Kidney glomerular epithelial cell (primary cell): Measurements from ENCODE around the gene PLA2G4C.

Experiments used
- DNase-seq: peaks from one replicate; lab custom pipeline; 2025; lab: John Stamatoyannopoulos, UW

Gene PLA2G4C

GRCh38 chr19:48110350-48110966, at the start of gene PLA2G4C:
PLA2G4C (minus strand) TSS chr19:48110817; CDS start chr19:48106529, 4,288 bp downstream.
- DNase-seq: peak; percentile 79

DNA sequence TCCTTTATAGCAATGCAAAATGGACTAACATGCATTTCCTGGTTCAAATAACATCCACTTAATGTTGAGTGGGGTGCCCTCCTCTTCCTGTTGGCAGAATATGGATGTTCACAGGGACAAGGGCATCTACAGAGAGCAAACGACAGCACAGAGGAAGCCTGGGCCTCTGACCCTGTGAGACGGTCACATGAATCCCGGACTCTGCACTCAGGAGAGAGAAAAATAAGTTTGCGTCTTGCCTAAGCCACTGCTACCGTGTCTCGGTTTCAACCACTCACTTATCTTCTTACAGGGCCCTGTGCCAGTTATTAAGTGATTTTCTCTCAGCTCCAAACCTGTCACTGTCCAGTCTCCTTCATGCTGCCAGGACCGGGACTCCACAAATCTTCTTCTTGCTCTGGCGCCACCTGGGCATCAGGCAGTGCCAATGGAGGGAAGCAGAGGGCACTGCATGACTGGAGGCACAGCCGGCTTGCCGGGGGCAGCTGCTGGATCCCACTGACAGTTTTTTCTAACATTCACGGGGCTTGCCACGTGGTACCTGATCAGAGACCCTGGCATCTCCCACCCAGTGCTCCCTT, 47.7 kb upstream of the PLA2G4C start:
- DNase-seq: no peak

DNA sequence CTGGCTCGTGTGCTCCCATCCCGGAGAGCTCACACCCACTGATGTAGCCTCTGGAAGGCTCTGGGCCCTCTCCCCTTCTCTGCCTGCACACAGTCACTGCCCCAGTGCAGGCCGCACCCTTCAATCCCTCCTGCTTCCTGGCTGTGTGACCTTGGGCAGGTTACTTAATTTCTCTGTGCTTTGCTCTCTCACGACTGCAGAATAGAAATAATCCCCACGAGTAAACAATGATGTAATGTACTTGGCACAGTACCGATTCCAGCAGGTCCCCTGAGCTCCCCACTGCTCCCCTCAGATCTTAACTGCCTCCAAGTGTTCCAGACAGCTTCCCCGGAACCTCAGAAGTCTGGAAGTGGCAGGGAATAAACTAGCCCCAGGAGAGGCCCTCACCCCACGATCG, 43.4 kb upstream of the PLA2G4C start:
- DNase-seq: no peak

GRCh38 chr19:48152551-48152950, 41.9 kb upstream of the PLA2G4C start:
- DNase-seq: peak; percentile 27

DNA sequence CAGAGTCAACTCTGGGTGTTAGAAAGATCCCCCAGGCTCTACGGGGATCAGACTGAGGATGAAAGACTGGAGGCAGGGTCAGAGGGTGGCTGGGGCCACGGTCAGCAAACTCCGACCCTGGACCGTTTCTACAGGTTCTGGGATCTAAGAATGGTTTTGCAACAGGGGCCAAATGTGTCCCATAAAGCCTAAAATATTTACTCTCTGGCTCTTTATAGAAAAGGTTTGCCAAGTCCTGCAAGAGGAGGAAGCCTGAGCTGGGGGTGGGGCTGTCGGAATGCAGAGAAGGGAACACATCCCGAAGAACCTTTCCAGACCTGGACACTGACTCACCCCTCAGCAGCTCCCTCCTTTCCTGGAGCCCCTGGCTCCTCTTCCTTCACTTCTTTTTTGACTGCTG, 38.8 kb upstream of the PLA2G4C start:
- no peak for DNase-seq

- DNase-seq: no peak
Measured at GRCh38 chr19:48148576-48148975, 38.0 kb upstream of the PLA2G4C start.

GRCh38 chr19:48147597-48148175, 37.1 kb upstream of the PLA2G4C start:
- no peak for DNase-seq

GRCh38 chr19:48139053-48139452, 28.4 kb upstream of the PLA2G4C start:
- no peak for DNase-seq

- no peak for DNase-seq
Measured at GRCh38 chr19:48137411-48137810, 26.8 kb upstream of the PLA2G4C start.

DNA sequence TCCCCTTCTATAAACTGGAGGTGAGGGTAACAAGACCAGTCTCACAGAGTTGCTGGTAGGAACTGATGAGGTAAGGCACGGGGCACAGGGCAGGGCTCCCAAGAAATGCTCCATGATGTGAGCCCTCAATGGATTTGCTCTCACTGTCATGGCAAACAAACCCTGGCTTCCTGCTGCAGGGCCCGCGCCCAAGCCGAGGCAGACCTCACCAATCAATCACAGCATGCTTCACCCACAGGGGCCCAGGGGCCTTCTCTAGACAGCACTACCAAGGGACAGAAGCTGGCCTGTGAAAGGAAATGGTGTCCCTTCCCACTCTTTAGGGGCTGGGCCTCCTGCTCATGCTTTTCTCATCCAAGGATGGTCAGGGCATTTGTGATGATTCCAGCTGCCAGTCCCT, 25.9 kb upstream of the PLA2G4C start:
- no peak for DNase-seq

DNA sequence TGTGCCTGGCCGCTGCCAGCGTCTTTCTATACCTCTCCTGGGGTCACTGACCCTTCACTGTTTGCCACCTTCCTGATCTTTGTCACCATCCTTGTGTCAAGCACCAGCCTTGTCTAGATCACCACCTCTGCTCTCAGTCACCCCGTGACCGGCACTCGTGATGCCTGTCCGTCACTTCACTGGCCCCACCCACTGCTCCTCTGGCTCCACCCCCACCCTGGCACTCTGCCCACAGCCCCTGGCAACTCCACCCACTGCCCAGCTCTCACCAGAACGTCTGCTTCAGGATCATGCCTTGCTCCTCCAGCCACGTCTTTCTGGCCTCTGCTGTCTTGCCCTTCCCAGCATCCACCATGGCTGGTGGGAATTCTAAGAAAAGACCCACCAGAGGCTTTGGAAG, 24.8 kb upstream of the PLA2G4C start:
- no peak for DNase-seq

DNA sequence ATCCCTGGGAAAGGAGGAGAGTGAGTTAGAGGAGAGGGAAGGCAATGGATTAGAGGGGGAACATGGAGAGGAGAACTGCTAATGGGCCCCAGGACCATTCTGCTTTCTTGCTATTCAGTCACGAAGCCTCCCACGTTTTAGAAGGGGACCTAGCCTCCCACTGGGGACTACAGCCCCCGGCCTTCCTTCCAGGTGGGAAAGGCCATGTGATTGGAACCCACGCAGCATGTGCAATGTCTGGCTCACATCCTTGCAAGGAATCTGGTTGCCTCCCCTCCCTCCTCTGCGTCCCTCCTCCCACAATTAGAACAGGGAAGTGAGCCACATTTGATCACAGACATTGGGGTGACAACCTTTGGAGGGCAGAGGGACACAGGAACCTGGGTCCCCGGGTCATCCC, 22.5 kb upstream of the PLA2G4C start:
- no peak for DNase-seq

DNA sequence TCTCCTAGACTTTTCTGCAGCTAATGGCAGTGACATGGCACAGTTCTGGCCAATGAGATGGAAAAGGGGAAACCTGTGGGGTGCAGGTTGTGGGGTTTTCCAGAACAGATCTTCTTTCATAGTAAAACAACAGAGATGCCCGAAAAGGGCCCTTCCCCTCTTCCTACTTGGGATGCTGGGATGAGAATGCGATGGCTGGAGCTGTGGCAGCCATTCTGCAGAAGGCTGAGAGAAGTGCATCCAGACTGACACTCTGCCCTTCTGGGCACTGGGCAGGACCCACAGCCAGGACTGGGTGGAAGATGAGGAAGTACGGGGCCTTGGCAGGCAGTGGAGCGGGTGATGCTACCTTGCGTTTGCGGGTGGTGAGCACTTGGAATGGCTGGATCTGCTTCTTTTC, 16.9 kb upstream of the PLA2G4C start:
- DNase-seq: no peak

DNA sequence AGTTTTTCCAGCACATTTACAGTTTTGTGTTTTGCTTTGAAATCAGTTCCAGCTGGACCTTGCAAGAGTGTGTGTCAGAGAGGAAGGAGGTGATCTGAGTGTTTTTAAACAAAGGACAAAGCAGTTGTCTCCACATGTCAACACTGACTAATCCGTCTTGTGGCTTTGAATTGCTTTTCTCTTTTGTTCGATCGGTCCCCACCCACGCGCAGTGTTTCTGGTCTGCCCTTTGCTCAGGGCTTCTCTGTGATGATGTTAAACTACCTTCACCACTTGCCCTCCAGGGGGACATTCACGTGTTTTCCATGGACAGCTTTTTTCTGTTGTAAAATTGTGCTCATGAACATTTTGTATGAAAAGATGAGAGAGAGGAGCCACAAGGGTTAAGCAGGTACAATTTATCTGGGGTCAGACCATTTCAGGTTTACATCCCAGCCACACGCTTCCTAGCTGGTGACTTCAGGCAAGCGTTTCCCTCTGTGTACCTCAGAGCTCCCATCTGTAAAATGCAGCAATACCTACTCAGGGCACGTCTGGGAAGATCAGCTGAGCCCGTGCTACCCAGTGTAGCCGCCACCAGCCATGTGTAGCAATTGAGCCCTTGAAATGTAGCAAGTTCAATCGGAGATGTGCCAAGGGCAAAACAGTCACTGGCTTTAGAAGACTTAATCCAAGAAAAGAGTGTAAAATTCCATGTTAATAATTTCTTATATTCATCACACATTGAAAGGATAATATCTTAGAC, 13.5 kb upstream of the PLA2G4C start:
- peak; percentile 33 for DNase-seq

GRCh38 chr19:48122421-48122820, 11.8 kb upstream of the PLA2G4C start:
- no peak for DNase-seq

DNA sequence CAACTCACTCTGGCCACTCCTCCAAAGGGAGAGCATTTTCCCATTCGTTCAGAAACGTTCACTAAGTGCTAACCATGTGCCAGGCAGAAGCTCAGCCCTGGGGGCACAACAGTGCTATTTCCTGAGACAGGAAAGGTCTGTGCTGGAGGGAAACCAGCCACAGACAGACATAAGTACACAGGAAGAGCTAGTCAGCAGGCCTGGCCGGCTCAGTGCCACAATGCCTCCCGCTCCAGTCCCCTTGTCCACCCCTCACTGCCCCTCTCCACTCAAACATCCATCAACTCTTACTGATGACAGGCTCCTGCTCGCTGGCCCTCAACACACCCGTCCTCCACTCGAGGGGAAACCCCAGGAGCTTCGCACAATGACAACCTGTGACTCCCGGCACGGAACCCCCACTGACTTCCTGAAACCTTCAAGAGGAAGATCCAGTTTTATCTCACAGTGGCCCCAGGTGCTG, 11.3 kb upstream of the PLA2G4C start:
- no peak for DNase-seq

DNA sequence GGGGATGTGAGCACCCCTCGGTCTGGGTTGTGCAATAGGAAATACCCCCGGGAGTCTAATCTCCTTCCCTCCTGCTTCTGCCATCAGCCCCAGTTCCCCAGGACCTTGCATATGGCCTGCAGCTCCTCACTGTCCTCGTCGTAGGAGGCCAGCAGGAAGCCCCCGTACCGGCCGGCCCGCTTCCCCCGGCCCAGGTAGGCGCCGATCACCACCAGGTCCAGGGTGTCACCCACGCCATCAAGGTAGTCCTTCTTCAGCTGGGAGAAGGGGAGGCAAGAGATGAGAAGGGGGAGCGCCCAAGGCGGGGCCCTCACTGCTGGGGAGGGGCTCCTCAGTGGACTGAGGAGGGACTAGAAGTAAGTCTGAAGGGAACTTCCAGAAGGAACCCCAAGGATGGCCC, 10.4 kb upstream of the PLA2G4C start:
- DNase-seq: no peak

- no peak for DNase-seq
Measured at GRCh38 chr19:48120505-48120904, 9.9 kb upstream of the PLA2G4C start.

- DNase-seq: no peak
Measured at GRCh38 chr19:48118131-48118517, 7.5 kb upstream of the PLA2G4C start.

GRCh38 chr19:48117515-48118130, 7.0 kb upstream of the PLA2G4C start:
- DNase-seq: no peak

DNA sequence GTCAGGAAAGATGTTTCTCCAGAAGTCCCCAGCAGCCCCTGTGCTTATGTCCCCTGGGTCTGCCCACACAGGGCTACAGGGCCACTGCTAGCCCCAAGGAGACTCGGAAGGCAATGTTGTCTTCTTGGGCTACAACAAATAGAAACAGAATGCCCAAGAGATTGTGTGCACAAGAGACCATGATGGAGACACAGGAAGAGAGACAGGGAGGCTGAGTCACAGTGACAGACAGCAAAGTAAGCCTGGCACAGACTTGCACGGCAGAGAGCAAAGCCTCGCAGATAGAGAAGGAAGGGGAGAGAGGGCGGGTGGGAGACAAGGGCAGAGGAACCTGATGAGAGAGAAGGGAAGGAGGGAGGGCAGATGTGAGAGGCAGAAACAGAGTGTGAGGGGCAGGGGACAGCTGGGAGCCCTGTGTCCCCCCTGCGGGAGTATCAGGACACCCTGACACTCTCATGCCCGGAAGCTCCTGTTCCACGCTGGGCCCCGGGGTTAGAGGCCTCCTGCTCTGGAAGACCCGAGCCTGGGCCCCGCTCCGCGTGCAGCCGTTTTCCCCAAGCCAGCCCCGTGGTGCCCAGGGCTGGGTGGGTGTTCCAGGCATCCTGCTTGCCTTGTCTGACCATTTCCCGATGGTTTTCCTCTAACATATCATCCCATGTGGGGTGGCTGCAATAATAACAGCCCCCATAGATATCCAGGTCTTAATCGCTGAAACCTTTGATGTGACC, 2.7 kb upstream of the PLA2G4C start:
- DNase-seq: peak; percentile 40

DNA sequence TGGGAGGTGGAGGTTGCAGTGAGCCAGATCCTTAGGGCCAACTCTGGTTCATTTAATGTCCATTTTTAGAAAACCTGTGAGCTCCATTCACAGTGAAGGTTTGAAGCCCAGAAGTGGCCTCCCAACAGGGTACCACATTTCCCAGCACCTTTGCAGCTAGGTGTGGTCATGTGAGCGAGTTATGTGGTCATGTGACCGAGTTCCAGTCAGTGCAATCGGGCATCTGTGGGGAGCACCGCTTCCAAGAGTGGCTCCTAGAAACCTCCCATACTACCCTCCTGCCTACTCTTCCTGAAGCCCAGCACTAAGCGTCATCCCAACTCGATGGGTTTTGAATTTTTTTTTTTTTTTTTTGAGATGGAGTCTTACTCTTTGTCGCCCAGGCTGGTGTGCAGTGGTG, 663 bp upstream of the PLA2G4C start:
- DNase-seq: no peak
